ENCODE results near the gene CORT. TPM values are rescaled to one million over a fixed set of nuclear protein-coding genes. Genes with fewer than 3 reads are reported as not detected.

Gene CORT, protein sequence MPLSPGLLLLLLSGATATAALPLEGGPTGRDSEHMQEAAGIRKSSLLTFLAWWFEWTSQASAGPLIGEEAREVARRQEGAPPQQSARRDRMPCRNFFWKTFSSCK
- 1 to 10 TPM; 1.1 to 1.4 TPM for total RNA-seq

DNA sequence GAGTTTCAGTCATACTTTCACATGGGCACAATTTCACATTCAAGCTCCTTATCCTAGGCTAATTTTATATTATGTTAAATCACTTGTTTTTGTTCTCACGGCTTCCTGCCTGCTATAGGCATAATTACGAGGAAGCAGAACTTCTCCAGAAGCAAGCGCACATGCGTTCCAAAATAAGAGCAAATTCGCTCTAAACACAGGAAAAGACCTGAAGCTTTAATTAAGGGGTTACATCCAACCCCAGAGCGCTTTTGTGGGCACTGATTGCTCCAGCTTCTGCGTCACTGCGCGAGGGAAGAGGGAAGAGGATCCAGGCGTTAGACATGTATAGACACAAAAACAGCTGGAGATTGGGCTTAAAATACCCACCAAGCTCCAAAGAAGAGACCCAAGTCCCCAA is at the start of gene CORT:
TSS of gene CORT (plus strand) at position 281 of the 400 bp plus-strand sequence. CDS start 193 bp downstream, outside the sequence.
- H3K4me1 ChIP-seq (replicated peaks): no peaks in the 10 kb centered on the region
- no peaks in the 10 kb centered on the region for H3K27me3 ChIP-seq (replicated peaks; ENCODE audit: insufficient read depth)
- no peaks in the 10 kb centered on the region for H3K9me3 ChIP-seq
- H3K36me3 ChIP-seq: no peaks in the 10 kb centered on the region
- DNase-seq (ENCODE audit: low spot score): no peak
- intact Hi-C loops (cut with DNase I): no loop called here
- TF ChIP-seq POLR2A (IDR thresholded peaks at IDR 0.05) (no peak), POLR2AphosphoS5 (IDR thresholded peaks at IDR 0.05) (no peak)
- TF ChIP-seq, protein P1, sequence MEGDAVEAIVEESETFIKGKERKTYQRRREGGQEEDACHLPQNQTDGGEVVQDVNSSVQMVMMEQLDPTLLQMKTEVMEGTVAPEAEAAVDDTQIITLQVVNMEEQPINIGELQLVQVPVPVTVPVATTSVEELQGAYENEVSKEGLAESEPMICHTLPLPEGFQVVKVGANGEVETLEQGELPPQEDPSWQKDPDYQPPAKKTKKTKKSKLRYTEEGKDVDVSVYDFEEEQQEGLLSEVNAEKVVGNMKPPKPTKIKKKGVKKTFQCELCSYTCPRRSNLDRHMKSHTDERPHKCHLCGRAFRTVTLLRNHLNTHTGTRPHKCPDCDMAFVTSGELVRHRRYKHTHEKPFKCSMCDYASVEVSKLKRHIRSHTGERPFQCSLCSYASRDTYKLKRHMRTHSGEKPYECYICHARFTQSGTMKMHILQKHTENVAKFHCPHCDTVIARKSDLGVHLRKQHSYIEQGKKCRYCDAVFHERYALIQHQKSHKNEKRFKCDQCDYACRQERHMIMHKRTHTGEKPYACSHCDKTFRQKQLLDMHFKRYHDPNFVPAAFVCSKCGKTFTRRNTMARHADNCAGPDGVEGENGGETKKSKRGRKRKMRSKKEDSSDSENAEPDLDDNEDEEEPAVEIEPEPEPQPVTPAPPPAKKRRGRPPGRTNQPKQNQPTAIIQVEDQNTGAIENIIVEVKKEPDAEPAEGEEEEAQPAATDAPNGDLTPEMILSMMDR (IDR thresholded peaks at IDR 0.05): no peak
- 89% methylated on average over 10 of the region's 10 CpGs for WGBS
- H3K27ac ChIP-seq: no peak within 1 kb of the TSS
- no peak within 1 kb of the TSS for H3K4me3 ChIP-seq

DNA sequence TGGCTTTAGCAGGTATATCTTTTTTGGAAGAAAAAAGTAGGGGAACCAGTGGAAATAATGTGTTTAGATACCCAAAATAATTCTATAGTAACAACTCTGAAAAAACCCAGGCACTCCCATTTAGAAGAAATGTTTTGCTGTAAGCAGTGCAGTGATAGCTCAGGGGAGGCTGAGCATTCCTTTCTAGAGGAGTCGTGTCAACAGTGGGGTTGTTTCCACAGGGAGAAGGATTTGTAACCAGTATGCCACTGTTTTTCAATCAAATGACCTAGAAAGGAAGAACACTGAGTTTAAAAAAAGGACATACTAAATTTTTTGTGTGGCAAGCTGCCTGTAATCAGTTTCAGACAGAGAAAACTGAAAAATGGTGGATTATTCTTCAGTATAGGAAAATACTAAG is 48.5 kb upstream of the CORT start:
- Histone ChIP-seq H3K36me3 (peaks cover 0 to 5% of the 10 kb centered on the region in 2 donors), H3K4me3 (no peak overlapping the region), H3K4me1 (replicated peaks) (peaks cover 3% of the 10 kb centered on the region), H3K27ac (no peak overlapping the region), H3K27me3 (replicated peaks; ENCODE audit: insufficient read depth) (no peaks in the 10 kb centered on the region), H3K9me3 (no peaks in the 10 kb centered on the region)
- WGBS: 63% methylated on average over 1 of the region's 1 CpG
- intact Hi-C loops (cut with DNase I): no loop called here
- DNase-seq (ENCODE audit: low spot score): no peak
- TF ChIP-seq POLR2A (IDR thresholded peaks at IDR 0.05) (no peak), POLR2AphosphoS5 (IDR thresholded peaks at IDR 0.05) (no peak)
- TF ChIP-seq, protein P1 (IDR thresholded peaks at IDR 0.05): no peak

- no peak overlapping the region for H3K27ac ChIP-seq
- intact Hi-C loops (cut with DNase I): no loop called here
- H3K27me3 ChIP-seq (replicated peaks; ENCODE audit: insufficient read depth): no peaks in the 10 kb centered on the region
- TF ChIP-seq POLR2AphosphoS5 (IDR thresholded peaks at IDR 0.05) (no peak), POLR2A (IDR thresholded peaks at IDR 0.05) (no peak)
- TF ChIP-seq, protein P1 (IDR thresholded peaks at IDR 0.05): no peak
- H3K36me3 ChIP-seq: peaks cover 0 to 8% of the 10 kb centered on the region in 2 donors
- H3K9me3 ChIP-seq: no peaks in the 10 kb centered on the region
- no peak for DNase-seq (ENCODE audit: low spot score)
- no peak overlapping the region for H3K4me3 ChIP-seq
- peaks cover 3% of the 10 kb centered on the region for H3K4me1 ChIP-seq (replicated peaks)
- WGBS: 86% methylated on average over 9 of the region's 9 CpGs
Observed at GRCh38 chr1:10402729-10403274, 47.0 kb upstream of the CORT start.

DNA sequence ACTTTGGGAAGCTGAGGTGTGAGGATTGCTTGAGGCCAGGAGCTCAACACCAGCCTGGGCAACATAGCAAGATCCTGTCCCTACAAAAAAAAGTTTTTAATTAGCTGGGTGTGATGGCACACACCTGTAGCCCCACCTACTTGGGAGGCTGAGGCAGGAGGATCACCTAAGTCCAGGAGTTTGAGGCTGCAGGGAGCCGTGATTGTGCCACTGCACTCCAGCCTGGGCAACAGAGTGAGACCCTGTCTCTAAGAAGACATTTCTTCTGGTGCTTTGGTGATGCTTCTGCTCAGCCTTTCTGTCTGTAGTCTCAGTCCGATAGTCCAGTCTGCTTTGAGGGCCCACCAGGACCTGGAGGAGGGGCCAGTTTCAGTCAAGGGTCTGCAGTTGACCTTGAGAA is 42.6 kb upstream of the CORT start:
- H3K9me3 ChIP-seq: no peaks in the 10 kb centered on the region
- H3K27ac ChIP-seq: no peak overlapping the region
- H3K36me3 ChIP-seq: peaks cover 6 to 13% of the 10 kb centered on the region in 2 donors
- no peak for DNase-seq (ENCODE audit: low spot score)
- no peaks in the 10 kb centered on the region for H3K4me1 ChIP-seq (replicated peaks)
- H3K4me3 ChIP-seq: no peak overlapping the region
- TF ChIP-seq, protein P1 (IDR thresholded peaks at IDR 0.05): no peak
- no peak for TF ChIP-seq POLR2AphosphoS5 (IDR thresholded peaks at IDR 0.05)
- no peak for TF ChIP-seq POLR2A (IDR thresholded peaks at IDR 0.05)
- no peaks in the 10 kb centered on the region for H3K27me3 ChIP-seq (replicated peaks; ENCODE audit: insufficient read depth)
- 94% methylated on average over 2 of the region's 2 CpGs for WGBS
- intact Hi-C loops (cut with DNase I): no loop called here
